Adrenal gland (tissue), 5 donors: ENCODE measurements around the gene ANKRD10.

Source experiments
- CTCF ChIP-seq, 6 experiments: fragments of 450-650 bp in 4 of 6; fragments of 200-600 bp in 2 of 6; sonication (generic) in 1 of 6; IDR thresholded peaks; 1 replicate in 5 of 6; 2 replicates in 1 of 6; pipeline versions ENCODE4 v1.5.1 to v1.8.0; 2016 to 2021; ENCODE audit warnings: antibody characterized with exemption in 6 of 6, mild to moderate bottlenecking in 2 of 6, moderate library complexity in 1 of 6
- POLR2A ChIP-seq, 2 donors: fragments of 450-650 bp; IDR thresholded peaks; one replicate each; pipeline ENCODE4 v1.6.1; 2017; ENCODE audit warnings: antibody characterized with exemption in 2 of 2, mild to moderate bottlenecking in 2 of 2, moderate library complexity in 1 of 2
- donor health status: DM: no; HTN: no; CAD: no.

- TF ChIP-seq POLR2A (IDR thresholded peaks at IDR 0.05) (no peak), CTCF (IDR thresholded peaks at IDR 0.05) (no peak)
Measured at GRCh38 chr13:110838116-110838515, 76.8 kb downstream of the ANKRD10 start.
